Gastrocnemius medialis (tissue), 4 donors: Measurements from ENCODE around the gene TFEC.

Experiments
- POLR2A ChIP-seq, 2 donors: fragments of 450-650 bp; IDR thresholded peaks; one replicate each; pipeline ENCODE4 v1.6.1; 2017; ENCODE audit warnings: antibody characterized with exemption in 2 of 2, mild to moderate bottlenecking in 2 of 2, moderate library complexity in 2 of 2
- TF ChIP-seq, protein P1 (sequence below), 5 experiments: fragments of 450-650 bp in 3 of 5; fragments of 200-600 bp in 2 of 5; sonication (generic) in 2 of 5; IDR thresholded peaks in 4 of 5; conservative IDR thresholded peaks in 1 of 5; 1 replicate in 4 of 5; 2 replicates in 1 of 5; pipeline ENCODE4 v1.5.1; 2016 to 2019; ENCODE audit warnings: antibody characterized with exemption in 5 of 5, mild to moderate bottlenecking in 3 of 5, moderate library complexity in 3 of 5

DNA sequence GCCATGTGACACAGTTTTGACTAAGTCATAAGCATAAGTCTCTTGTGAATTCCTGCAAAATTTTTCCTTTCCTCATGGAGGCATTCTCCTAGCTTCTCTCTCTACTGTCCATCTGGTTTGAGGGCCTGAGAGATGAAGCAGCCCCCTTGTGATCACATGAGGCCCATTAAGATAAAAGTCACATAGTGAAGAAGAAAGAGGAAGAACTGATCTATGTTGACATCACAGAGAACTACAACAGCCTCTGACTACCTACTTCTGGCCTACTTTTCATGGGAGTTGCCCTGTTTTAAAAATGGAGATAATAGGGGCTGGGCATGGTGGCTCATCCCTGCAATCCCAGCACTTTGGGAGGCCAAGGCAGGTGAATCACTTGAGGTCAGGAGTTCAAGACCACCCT, 50.4 kb downstream of the TFEC start:
- TF ChIP-seq, protein P1, sequence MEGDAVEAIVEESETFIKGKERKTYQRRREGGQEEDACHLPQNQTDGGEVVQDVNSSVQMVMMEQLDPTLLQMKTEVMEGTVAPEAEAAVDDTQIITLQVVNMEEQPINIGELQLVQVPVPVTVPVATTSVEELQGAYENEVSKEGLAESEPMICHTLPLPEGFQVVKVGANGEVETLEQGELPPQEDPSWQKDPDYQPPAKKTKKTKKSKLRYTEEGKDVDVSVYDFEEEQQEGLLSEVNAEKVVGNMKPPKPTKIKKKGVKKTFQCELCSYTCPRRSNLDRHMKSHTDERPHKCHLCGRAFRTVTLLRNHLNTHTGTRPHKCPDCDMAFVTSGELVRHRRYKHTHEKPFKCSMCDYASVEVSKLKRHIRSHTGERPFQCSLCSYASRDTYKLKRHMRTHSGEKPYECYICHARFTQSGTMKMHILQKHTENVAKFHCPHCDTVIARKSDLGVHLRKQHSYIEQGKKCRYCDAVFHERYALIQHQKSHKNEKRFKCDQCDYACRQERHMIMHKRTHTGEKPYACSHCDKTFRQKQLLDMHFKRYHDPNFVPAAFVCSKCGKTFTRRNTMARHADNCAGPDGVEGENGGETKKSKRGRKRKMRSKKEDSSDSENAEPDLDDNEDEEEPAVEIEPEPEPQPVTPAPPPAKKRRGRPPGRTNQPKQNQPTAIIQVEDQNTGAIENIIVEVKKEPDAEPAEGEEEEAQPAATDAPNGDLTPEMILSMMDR (IDR thresholded peaks at IDR 0.05 in 4 of 5, conservative IDR thresholded peaks at IDR 0.05 in 1 of 5) = no peak
- TF ChIP-seq POLR2A (IDR thresholded peaks at IDR 0.05) = no peak
